IMR-90 (cell line): ENCODE measurements around the gene BTBD9. TPM values are rescaled to one million over a fixed set of nuclear protein-coding genes. Genes with fewer than 3 reads are reported as not detected.

Experiments used
- ATAC-seq: fragments of 200-7000 bp; cut with Tn5 transposase; 2 replicates; pipeline ENCODE4 v1.9.1; 2020; ENCODE audit warnings: low read depth, mild to moderate bottlenecking, moderate library complexity
- BruUV-seq: library from RNA; stranded (reverse); fragments of 400-500 nt; replicated peaks from 2 replicates; lab custom pipeline; 2021; lab: Mats Ljungman, UMichigan
- CTCF ChIA-PET: fragments of 300-600 bp; formaldehyde crosslinking; extraction: SDS; loops from one replicate; lab custom pipeline; 2021; ENCODE audit warnings: antibody characterized with exemption; lab: Yijun Ruan, JAX
- POLR2A ChIA-PET: fragments of 300-600 bp; sonication (Branson Sonifier 250); formaldehyde crosslinking; loops from one replicate; lab custom pipeline; 2022; ENCODE audit warnings: antibody characterized with exemption; ENCODE audit not compliant: unreplicated experiment; lab: Charles Lee
- DNase-seq: peaks from one replicate; pipeline ENCODE4 v3.0.0; 2013
- H2AFZ ChIP-seq: replicated peaks from 2 replicates; pipeline ENCODE3; 2013; ENCODE audit warnings: low read length, mild to moderate bottlenecking; ENCODE audit not compliant: poor library complexity
- H2AK5ac ChIP-seq: 2 replicates; pipeline ENCODE4 v1.6.1; 2013; ENCODE audit warnings: low read depth, low read length, inconsistent platforms
- H2AK9ac ChIP-seq: replicated peaks from 2 replicates; pipeline ENCODE3; 2013; ENCODE audit warnings: mild to moderate bottlenecking, low read depth, low read length, moderate library complexity; ENCODE audit not compliant: poor library complexity
- H2BK120ac ChIP-seq: 2 replicates; pipeline ENCODE4 v1.6.1; 2013; ENCODE audit warnings: low read depth, low read length, inconsistent platforms
- H2BK15ac ChIP-seq: 3 replicates; pipeline ENCODE4 v1.6.1; 2013; ENCODE audit warnings: low read depth, low read length, inconsistent platforms
- H2BK20ac ChIP-seq: 2 replicates; pipeline ENCODE4 v1.6.1; 2013; ENCODE audit warnings: low read depth, mild to moderate bottlenecking, inconsistent platforms, low read length, moderate library complexity
- H2BK5ac ChIP-seq: 2 replicates; pipeline ENCODE4 v1.6.1; 2013; ENCODE audit warnings: mild to moderate bottlenecking, low read depth, low read length, inconsistent platforms; ENCODE audit not compliant: poor library complexity, severe bottlenecking
- H3K14ac ChIP-seq: replicated peaks from 2 replicates; pipeline ENCODE4 v1.6.1; 2013; ENCODE audit warnings: low read depth, low read length, inconsistent platforms
- H3K18ac ChIP-seq: 2 replicates; pipeline ENCODE4 v1.6.1; 2013; ENCODE audit warnings: low read depth, low read length, control low read depth
- H3K23ac ChIP-seq: 2 replicates; pipeline ENCODE4 v1.6.1; 2013; ENCODE audit warnings: low read depth, low read length, inconsistent platforms
- H3K27ac ChIP-seq: 2 replicates; pipeline ENCODE4 v1.5.1; 2013; ENCODE audit warnings: mild to moderate bottlenecking, control low read depth, low read length; ENCODE audit not compliant: insufficient read depth
- H3K27me3 ChIP-seq: 2 replicates; pipeline ENCODE4 v1.6.1; 2013; ENCODE audit warnings: low read length; ENCODE audit not compliant: control insufficient read depth, insufficient read depth
- H3K36me3 ChIP-seq: 2 replicates; pipeline ENCODE4 v1.6.1; 2013; ENCODE audit warnings: low read length, mixed read lengths; ENCODE audit not compliant: control insufficient read depth, insufficient read depth
- H3K4ac ChIP-seq: 2 replicates; pipeline ENCODE4 v1.6.1; 2013; ENCODE audit warnings: low read depth, low read length, inconsistent platforms
- H3K4me1 ChIP-seq: 2 replicates; pipeline ENCODE4 v1.6.1; 2013; ENCODE audit warnings: low read length, mixed read lengths; ENCODE audit not compliant: control insufficient read depth, insufficient read depth
- H3K4me2 ChIP-seq: 2 replicates; pipeline ENCODE4 v1.6.1; 2013; ENCODE audit warnings: low read depth, mild to moderate bottlenecking, control low read depth, low read length, moderate library complexity
- H3K4me3 ChIP-seq: 2 replicates; pipeline ENCODE4 v1.5.1; 2013; ENCODE audit warnings: low read depth, mild to moderate bottlenecking, control low read depth, low read length, moderate library complexity; ENCODE audit not compliant: insufficient read depth
- H3K56ac ChIP-seq: 2 replicates; pipeline ENCODE4 v1.6.1; 2013; ENCODE audit warnings: low read length, inconsistent platforms; ENCODE audit not compliant: insufficient read depth; ENCODE audit errors: extremely low read depth
- H3K79me1 ChIP-seq, 2 experiments: 2 replicates each; pipeline ENCODE4 v1.6.1; 2013; ENCODE audit warnings: low read length in 2 of 2, inconsistent platforms in 1 of 2, low read depth in 1 of 2
- H3K9ac ChIP-seq: 2 replicates; pipeline ENCODE4 v1.6.1; 2013; ENCODE audit warnings: low read depth, low read length, control low read depth
- H3K9me1 ChIP-seq: 2 replicates; pipeline ENCODE4 v1.6.1; 2013; ENCODE audit warnings: low read length, inconsistent platforms; ENCODE audit not compliant: insufficient read depth
- H3K9me3 ChIP-seq: 2 replicates; pipeline ENCODE4 v1.6.1; 2013; ENCODE audit warnings: low read length; ENCODE audit not compliant: control insufficient read depth, insufficient read depth
- H4K20me1 ChIP-seq: 2 replicates; pipeline ENCODE4 v1.6.1; 2013; ENCODE audit warnings: low read length, inconsistent platforms; ENCODE audit not compliant: insufficient read depth
- H4K5ac ChIP-seq: 2 replicates; pipeline ENCODE4 v1.6.1; 2013; ENCODE audit warnings: mild to moderate bottlenecking, low read depth, low read length, control low read depth
- H4K8ac ChIP-seq, 2 experiments: 2 replicates each; pipeline ENCODE4 v1.6.1; 2013; ENCODE audit warnings: low read depth in 2 of 2, low read length in 2 of 2, control low read depth in 1 of 2, inconsistent platforms in 1 of 2
- H4K91ac ChIP-seq: 2 replicates; pipeline ENCODE4 v1.6.1; 2013; ENCODE audit warnings: low read depth, low read length, inconsistent platforms; ENCODE audit not compliant: insufficient read depth
- CHD1 ChIP-seq: IDR thresholded peaks from 2 replicates; pipeline ENCODE4 v1.6.1; 2012; ENCODE audit warnings: low read depth, low read length, improper control_type of control experiment
- FOS ChIP-seq: fragments of 150-350 bp; IDR thresholded peaks from 2 replicates; pipeline ENCODE4 v1.6.1; 2016; ENCODE audit warnings: low read depth, low read length
- MAFK ChIP-seq: IDR thresholded peaks from 2 replicates; pipeline ENCODE4 v1.6.1; 2012; ENCODE audit warnings: low read depth, low read length, improper control_type of control experiment
- MAZ ChIP-seq: IDR thresholded peaks from 2 replicates; pipeline ENCODE4 v1.6.1; 2012; ENCODE audit warnings: low read depth, mild to moderate bottlenecking, low read length, improper control_type of control experiment, moderate library complexity, borderline replicate concordance
- POLR2A ChIP-seq: IDR thresholded peaks from 2 replicates; pipeline ENCODE4 v1.6.1; 2012; ENCODE audit warnings: mild to moderate bottlenecking, low read depth, low read length
- RAD21 ChIP-seq: IDR thresholded peaks from 2 replicates; pipeline ENCODE4 v1.6.1; 2012; ENCODE audit warnings: low read length, improper control_type of control experiment
- RCOR1 ChIP-seq: IDR thresholded peaks from 2 replicates; pipeline ENCODE4 v1.6.1; 2012; ENCODE audit warnings: mild to moderate bottlenecking, low read length, improper control_type of control experiment; ENCODE audit not compliant: insufficient replicate concordance
- RFX5 ChIP-seq: IDR thresholded peaks from 2 replicates; pipeline ENCODE4 v1.8.0; 2012; ENCODE audit warnings: low read depth, mild to moderate bottlenecking, low read length, moderate library complexity
- SMC3 ChIP-seq: fragments of 150-350 bp; IDR thresholded peaks from 2 replicates; pipeline ENCODE4 v1.6.1; 2016; ENCODE audit warnings: low read depth, mild to moderate bottlenecking, antibody characterized with exemption, low read length, moderate library complexity
- WGBS, 2 experiments: methylation state at CpG; one replicate each; pipeline versions ENCODE4 v1.1.5 to v1.1.7; 2013; ENCODE audit warnings: missing lambda C conversion rate in 2 of 2; ENCODE audit not compliant: insufficient read length in 1 of 2; ENCODE audit errors: extremely low coverage in 2 of 2; 5-methylcytosine and 5-hydroxymethylcytosine counted together
- dilution Hi-C: fragments of 300-500 bp; cut with HindIII; formaldehyde crosslinking; loops from one replicate; pipeline ENCODE4 v1.14.3; 2018; ENCODE audit warnings: low sequenced_read_pairs; ENCODE audit not compliant: unreplicated experiment
- in situ Hi-C: fragments of 300-500 bp; cut with MboI; formaldehyde crosslinking; loops from 3 replicates; pipeline ENCODE4 v1.14.3; 2019; ENCODE audit warnings: low sequenced_read_pairs, inconsistent platforms, mixed read lengths
- intact Hi-C: fragments of 100-400 bp; cut with micrococcal nuclease; formaldehyde crosslinking; loops from 2 replicates; pipeline ENCODE4 v1.10.0; 2022
- polyA plus RNA-seq, 3 experiments: library from polyadenylated mRNA; depleted of rRNA; stranded (reverse); fragments of >200 nt; gene quantifications; 2 replicates each; pipeline ENCODE4 v1.2.3, GENCODE V29; 2012; ENCODE audit warnings: low replicate concordance in 1 of 3
- total RNA-seq: library from RNA; depleted of rRNA; stranded (reverse); fragments of >200 nt; gene quantifications from 2 replicates; pipeline ENCODE4 v1.2.3, GENCODE V29; 2012
- TF ChIP-seq, protein P1 (sequence below): fragments of 150-350 bp; IDR thresholded peaks from 2 replicates; pipeline ENCODE4 v1.6.1; 2017; ENCODE audit warnings: mild to moderate bottlenecking, antibody characterized with exemption, low read length, low read depth
- TF ChIP-seq, protein P2 (sequence below): conservative IDR thresholded peaks from 2 replicates; pipeline ENCODE4 v1.5.1; 2012; ENCODE audit warnings: mild to moderate bottlenecking, low read depth, low read length, improper control_type of control experiment

The BTBD9 gene
- total and polyA plus RNA-seq, 2 of the 4 experiments (the other 2 are of a cell fraction): 4.1 to 22.0 TPM

DNA sequence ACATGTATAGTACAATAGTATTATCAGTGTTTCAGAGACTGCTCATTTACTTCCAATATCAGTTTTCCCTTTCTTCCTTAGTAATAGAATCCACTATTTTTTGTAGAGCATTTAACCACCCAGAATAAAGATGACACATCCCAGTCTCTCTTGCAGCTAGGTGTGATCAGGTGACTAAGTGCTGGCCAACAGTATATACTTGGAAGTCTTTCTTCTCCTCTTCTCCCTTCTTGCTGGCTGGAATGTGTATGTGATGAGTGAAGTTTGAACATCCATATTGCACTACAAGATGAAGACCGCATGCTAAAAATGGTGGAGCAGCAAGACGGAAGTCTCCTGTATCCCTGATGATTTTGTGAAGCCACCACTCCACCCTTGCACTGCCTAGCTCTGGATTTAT is 14.5 kb upstream of the BTBD9 start:
- Histone ChIP-seq H2BK20ac (no peak overlapping the region), H3K14ac (no peak overlapping the region), H3K56ac (no peak overlapping the region), H2AK5ac (no peak overlapping the region), H3K18ac (no peak overlapping the region), H2AK9ac (no peak overlapping the region), H3K23ac (no peak overlapping the region), H2BK5ac (no peak overlapping the region), H2BK15ac (no peak overlapping the region), H2AFZ (no peak overlapping the region), H4K91ac (no peak overlapping the region), H3K4me1 (no peaks in the 10 kb centered on the region), H3K4me3 (no peak overlapping the region), H2BK120ac (no peak overlapping the region), H4K20me1 (no peaks in the 10 kb centered on the region), H3K27ac (no peak overlapping the region), H3K9me3 (no peaks in the 10 kb centered on the region; the same call in 1 of the 2 replicates), H3K4me2 (no peak overlapping the region), H3K27me3 (no peaks in the 10 kb centered on the region), H4K5ac (no peak overlapping the region), H4K8ac (no peak overlapping the region), H3K9ac (no peak overlapping the region), H3K4ac (no peak overlapping the region), H3K9me1 (peaks cover 6% of the 10 kb centered on the region; the same call in 1 of the 2 replicates), H3K79me1 (no peaks in the 10 kb centered on the region), H3K36me3 (no peaks in the 10 kb centered on the region)
- POLR2A ChIA-PET: no interaction called here
- ATAC-seq (no peak), DNase-seq (peak; percentile 4)
- no TSS peak for BruUV-seq
- intact Hi-C loops: no loop called here
- TF ChIP-seq RCOR1: no peak
- TF ChIP-seq MAZ: no peak
- no peak for TF ChIP-seq CHD1
- TF ChIP-seq RAD21: no peak
- TF ChIP-seq MAFK: no peak
- TF ChIP-seq SMC3: no peak
- TF ChIP-seq FOS: no peak
- TF ChIP-seq, protein P1, sequence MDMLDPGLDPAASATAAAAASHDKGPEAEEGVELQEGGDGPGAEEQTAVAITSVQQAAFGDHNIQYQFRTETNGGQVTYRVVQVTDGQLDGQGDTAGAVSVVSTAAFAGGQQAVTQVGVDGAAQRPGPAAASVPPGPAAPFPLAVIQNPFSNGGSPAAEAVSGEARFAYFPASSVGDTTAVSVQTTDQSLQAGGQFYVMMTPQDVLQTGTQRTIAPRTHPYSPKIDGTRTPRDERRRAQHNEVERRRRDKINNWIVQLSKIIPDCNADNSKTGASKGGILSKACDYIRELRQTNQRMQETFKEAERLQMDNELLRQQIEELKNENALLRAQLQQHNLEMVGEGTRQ: no peak
- TF ChIP-seq, protein P2, sequence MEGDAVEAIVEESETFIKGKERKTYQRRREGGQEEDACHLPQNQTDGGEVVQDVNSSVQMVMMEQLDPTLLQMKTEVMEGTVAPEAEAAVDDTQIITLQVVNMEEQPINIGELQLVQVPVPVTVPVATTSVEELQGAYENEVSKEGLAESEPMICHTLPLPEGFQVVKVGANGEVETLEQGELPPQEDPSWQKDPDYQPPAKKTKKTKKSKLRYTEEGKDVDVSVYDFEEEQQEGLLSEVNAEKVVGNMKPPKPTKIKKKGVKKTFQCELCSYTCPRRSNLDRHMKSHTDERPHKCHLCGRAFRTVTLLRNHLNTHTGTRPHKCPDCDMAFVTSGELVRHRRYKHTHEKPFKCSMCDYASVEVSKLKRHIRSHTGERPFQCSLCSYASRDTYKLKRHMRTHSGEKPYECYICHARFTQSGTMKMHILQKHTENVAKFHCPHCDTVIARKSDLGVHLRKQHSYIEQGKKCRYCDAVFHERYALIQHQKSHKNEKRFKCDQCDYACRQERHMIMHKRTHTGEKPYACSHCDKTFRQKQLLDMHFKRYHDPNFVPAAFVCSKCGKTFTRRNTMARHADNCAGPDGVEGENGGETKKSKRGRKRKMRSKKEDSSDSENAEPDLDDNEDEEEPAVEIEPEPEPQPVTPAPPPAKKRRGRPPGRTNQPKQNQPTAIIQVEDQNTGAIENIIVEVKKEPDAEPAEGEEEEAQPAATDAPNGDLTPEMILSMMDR: no peak
- TF ChIP-seq RFX5: no peak
- no peak for TF ChIP-seq POLR2A
- dilution Hi-C loops: no loop called here
- in situ Hi-C loops: no loop called here
- no CpG with 5 or more reads among the region's 2 CpGs for WGBS, 2 experiments
- CTCF ChIA-PET: no interaction called here
